DOHH2 (cell line): ENCODE measurements around the gene LAMA4.

ENCODE experiments used
- H3F3A ChIP-seq: fragments of 200-600 bp; sonication (generic), shearing (Covaris generic); 2 replicates; pipeline ENCODE4 v1.6.0; 2016; ENCODE audit warnings: antibody characterized with exemption, mild to moderate bottlenecking; ENCODE audit not compliant: control insufficient read depth, insufficient read depth
- H3K27ac ChIP-seq: fragments of 200-600 bp; sonication (generic); 2 replicates; pipeline ENCODE4 v1.5.1; 2014; ENCODE audit warnings: low read depth, mild to moderate bottlenecking, low read length, moderate library complexity
- H3K27me3 ChIP-seq: fragments of 200-600 bp; sonication (generic); 2 replicates; pipeline ENCODE4 v1.6.1; 2014; ENCODE audit warnings: mild to moderate bottlenecking, low read length, mixed read lengths; ENCODE audit not compliant: control insufficient read depth
- H3K36me3 ChIP-seq: fragments of 200-600 bp; sonication (generic); 2 replicates; pipeline ENCODE4 v1.6.1; 2014; ENCODE audit warnings: mild to moderate bottlenecking, low read length, moderate library complexity, mixed read lengths; ENCODE audit not compliant: control insufficient read depth
- H3K4me1 ChIP-seq: fragments of 200-600 bp; sonication (generic); 2 replicates; pipeline ENCODE4 v1.6.1; 2014; ENCODE audit warnings: mild to moderate bottlenecking, low read length, mixed read lengths; ENCODE audit not compliant: control insufficient read depth
- H3K4me2 ChIP-seq: fragments of 200-600 bp; sonication (generic); 2 replicates; pipeline ENCODE4 v1.6.0; 2014; ENCODE audit warnings: mild to moderate bottlenecking, low read length, moderate library complexity
- H3K4me3 ChIP-seq: fragments of 200-600 bp; sonication (generic); 2 replicates; pipeline ENCODE4 v1.5.1; 2014; ENCODE audit warnings: mild to moderate bottlenecking, low read length, mixed read lengths
- H3K79me2 ChIP-seq: fragments of 200-600 bp; sonication (generic); 2 replicates; pipeline ENCODE4 v1.6.1; 2014; ENCODE audit warnings: mild to moderate bottlenecking, low read length, mixed read lengths; ENCODE audit not compliant: control insufficient read depth
- H3K9me2 ChIP-seq: fragments of 200-600 bp; sonication (generic); replicated peaks from 2 replicates; pipeline ENCODE4 v1.6.1; 2014; ENCODE audit warnings: mild to moderate bottlenecking, low read length, mixed read lengths; ENCODE audit not compliant: control insufficient read depth
- H3K9me3 ChIP-seq: fragments of 200-600 bp; sonication (generic); 2 replicates; pipeline ENCODE4 v1.6.1; 2014; ENCODE audit warnings: antibody characterized with exemption, low read length, mixed read lengths; ENCODE audit not compliant: control insufficient read depth, insufficient read depth
- H4K20me1 ChIP-seq: fragments of 200-600 bp; sonication (generic); 2 replicates; pipeline ENCODE4 v1.6.0; 2014; ENCODE audit warnings: low read depth, mild to moderate bottlenecking, antibody characterized with exemption, low read length, moderate library complexity; ENCODE audit not compliant: control insufficient read depth, insufficient read depth
- CTCF ChIP-seq: fragments of 200-600 bp; sonication (generic); IDR thresholded peaks from one replicate; pipeline ENCODE4 v1.5.1; 2014; ENCODE audit warnings: antibody characterized with exemption, mild to moderate bottlenecking, low read depth, low read length; ENCODE audit not compliant: poor library complexity, severe bottlenecking
- EZH2phosphoT487 ChIP-seq: fragments of 200-600 bp; sonication (generic); IDR thresholded peaks from 2 replicates; pipeline ENCODE4 v1.6.1; 2017; ENCODE audit warnings: borderline replicate concordance, mild to moderate bottlenecking, antibody characterized with exemption, low read length, moderate library complexity, mixed read lengths

LAMA4 gene

GRCh38 chr6:112225691-112226090 is 28.7 kb downstream of the LAMA4 start:
- no peaks in the 10 kb centered on the region for H3K9me3 ChIP-seq
- no peaks in the 10 kb centered on the region for H3K9me2 ChIP-seq
- no peaks in the 10 kb centered on the region for H4K20me1 ChIP-seq
- TF ChIP-seq EZH2phosphoT487, result no peak
- no peak for TF ChIP-seq CTCF
- H3K79me2 ChIP-seq, result no peaks in the 10 kb centered on the region
- no peaks in the 10 kb centered on the region for H3K4me1 ChIP-seq
- no peak overlapping the region for H3K4me2 ChIP-seq
- H3K27ac ChIP-seq, result no peak overlapping the region
- no peaks in the 10 kb centered on the region for H3K27me3 ChIP-seq
- H3K36me3 ChIP-seq, result no peaks in the 10 kb centered on the region
- H3F3A ChIP-seq, result no peaks in the 10 kb centered on the region
- H3K4me3 ChIP-seq, result no peak overlapping the region

GRCh38 chr6:112224088-112224487 is 30.3 kb downstream of the LAMA4 start:
- Histone ChIP-seq H3K27me3 (no peaks in the 10 kb centered on the region), H3K27ac (no peak overlapping the region), H3K4me2 (no peak overlapping the region), H3K4me3 (no peak overlapping the region), H3K4me1 (no peaks in the 10 kb centered on the region), H3K36me3 (no peaks in the 10 kb centered on the region), H3K9me2 (no peaks in the 10 kb centered on the region), H4K20me1 (no peaks in the 10 kb centered on the region), H3F3A (no peaks in the 10 kb centered on the region), H3K79me2 (no peaks in the 10 kb centered on the region), H3K9me3 (no peaks in the 10 kb centered on the region)
- no peak for TF ChIP-seq CTCF
- no peak for TF ChIP-seq EZH2phosphoT487

- Histone ChIP-seq H3K27me3 (no peaks in the 10 kb centered on the region), H3K4me3 (no peak overlapping the region), H3K9me2 (no peaks in the 10 kb centered on the region), H4K20me1 (no peaks in the 10 kb centered on the region), H3K4me2 (no peak overlapping the region), H3K27ac (no peak overlapping the region), H3K9me3 (no peaks in the 10 kb centered on the region), H3F3A (no peaks in the 10 kb centered on the region), H3K4me1 (no peaks in the 10 kb centered on the region), H3K36me3 (no peaks in the 10 kb centered on the region), H3K79me2 (no peaks in the 10 kb centered on the region)
- no peak for TF ChIP-seq CTCF
These were observed 31.1 kb downstream of the LAMA4 start for GRCh38 chr6:112223070-112223861.
